DND-41 (cell line): Measurements from ENCODE around the gene KCTD14.

Experiments
- CTCF ChIP-seq: IDR thresholded peaks from 2 replicates; pipeline ENCODE4 v1.5.1; 2012; ENCODE audit warnings: borderline replicate concordance, low read length, moderate library complexity, mild to moderate bottlenecking; ENCODE audit not compliant: poor library complexity, severe bottlenecking; ENCODE audit errors: extremely low read depth
- EZH2 ChIP-seq: IDR thresholded peaks from 3 replicates; pipeline ENCODE4 v1.6.1; 2012; ENCODE audit warnings: borderline replicate concordance, low read depth, mild to moderate bottlenecking, moderate library complexity, low read length, inconsistent platforms; ENCODE audit not compliant: severe bottlenecking

- TF ChIP-seq EZH2 (no peak), CTCF (no peak)
These were observed 29.2 kb downstream of the KCTD14 start for GRCh38 chr11:77993902-77994301.
